ENCODE results near the gene PPP6R1. TPM values are rescaled to one million over a fixed set of nuclear protein-coding genes. Genes with fewer than 3 reads are reported as not detected.
A peak's percentile ranks its signal among the peaks of the same experiment; 100 is the strongest.

PPP6R1 gene
- total RNA-seq, 1 experiment from 2014 or later = 79.7 TPM

DNA sequence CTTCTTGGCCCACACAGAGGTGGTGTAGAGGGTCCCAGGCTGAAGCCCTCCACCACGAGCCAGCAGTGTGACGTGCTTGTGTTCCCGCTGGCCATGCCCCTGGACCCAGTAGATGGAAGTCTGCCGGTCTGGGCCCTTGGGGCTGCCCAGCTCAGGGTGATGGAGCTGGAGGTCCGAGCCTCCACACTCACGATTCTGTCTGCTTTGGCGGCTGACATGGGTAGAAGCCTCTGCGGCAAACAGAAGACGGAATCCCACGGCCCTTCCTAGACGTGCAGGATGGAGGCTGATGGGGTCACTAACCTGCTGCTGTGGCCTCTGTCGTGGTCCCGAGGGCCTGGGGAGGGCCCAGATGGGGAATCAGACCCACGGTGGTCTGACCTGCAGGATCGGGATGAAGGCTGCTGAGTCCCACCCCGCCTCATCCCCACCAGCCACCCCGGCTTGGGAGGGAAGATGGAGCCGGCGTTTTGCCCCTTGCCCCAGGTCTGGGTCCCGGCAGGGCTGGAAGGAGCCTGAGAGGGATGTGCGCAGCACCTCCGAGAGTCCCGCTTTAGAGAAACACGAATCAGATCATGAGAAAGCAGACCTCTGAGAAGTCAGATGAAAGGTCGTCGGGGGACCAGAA is 34.7 kb downstream of the PPP6R1 start:
- no peak overlapping the region for H3K23ac ChIP-seq (ENCODE audit: insufficient read length, low read depth, low read length)
- no peaks in the 10 kb centered on the region for H3K4me1 ChIP-seq (ENCODE audit: insufficient read depth, low read length)
- no CpG with 5 or more reads among the region's 26 CpGs for WGBS (ENCODE audit: extremely low coverage, insufficient read length, low lambda C conversion rate)
- H2BK15ac ChIP-seq (ENCODE audit: low read depth, low read length) = no peak overlapping the region
- TF ChIP-seq, protein P1, sequence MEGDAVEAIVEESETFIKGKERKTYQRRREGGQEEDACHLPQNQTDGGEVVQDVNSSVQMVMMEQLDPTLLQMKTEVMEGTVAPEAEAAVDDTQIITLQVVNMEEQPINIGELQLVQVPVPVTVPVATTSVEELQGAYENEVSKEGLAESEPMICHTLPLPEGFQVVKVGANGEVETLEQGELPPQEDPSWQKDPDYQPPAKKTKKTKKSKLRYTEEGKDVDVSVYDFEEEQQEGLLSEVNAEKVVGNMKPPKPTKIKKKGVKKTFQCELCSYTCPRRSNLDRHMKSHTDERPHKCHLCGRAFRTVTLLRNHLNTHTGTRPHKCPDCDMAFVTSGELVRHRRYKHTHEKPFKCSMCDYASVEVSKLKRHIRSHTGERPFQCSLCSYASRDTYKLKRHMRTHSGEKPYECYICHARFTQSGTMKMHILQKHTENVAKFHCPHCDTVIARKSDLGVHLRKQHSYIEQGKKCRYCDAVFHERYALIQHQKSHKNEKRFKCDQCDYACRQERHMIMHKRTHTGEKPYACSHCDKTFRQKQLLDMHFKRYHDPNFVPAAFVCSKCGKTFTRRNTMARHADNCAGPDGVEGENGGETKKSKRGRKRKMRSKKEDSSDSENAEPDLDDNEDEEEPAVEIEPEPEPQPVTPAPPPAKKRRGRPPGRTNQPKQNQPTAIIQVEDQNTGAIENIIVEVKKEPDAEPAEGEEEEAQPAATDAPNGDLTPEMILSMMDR (conservative IDR thresholded peaks at IDR 0.05) = no peak
- H3T11ph ChIP-seq (ENCODE audit: low read length) = no peak overlapping the region
- no peaks in the 10 kb centered on the region for H3K23me2 ChIP-seq (ENCODE audit: insufficient read length, low read depth, low read length, poor library complexity, severe bottlenecking)
- no peak overlapping the region for H4K8ac ChIP-seq (replicated peaks; ENCODE audit: insufficient read length, low read depth, low read length)
- Mint-ChIP-seq H3K27ac (0 out of 7 replicates have a peak overlapping the region, but pooled peaks of 1 of the 3 experiments have one; percentile 52), H3K36me3 (ENCODE audit: insufficient read depth in 1 of 3, low read depth in 3 of 3) (peaks cover 9 to 25% (median 13%) of the 10 kb centered on the region in 3 experiments), H3K9me3 (peaks cover 9% of the 10 kb centered on the region in 2 experiments; a peak in 4 of 5 replicates), H3K4me1 (peaks cover 0 to 6% of the 10 kb centered on the region in 2 experiments; a peak in 2 of 4 replicates), H3K27me3 (ENCODE audit: low read depth) (peaks cover 3% of the 10 kb centered on the region; the same call in 1 of the 2 replicates), H3K4me3 (no peak overlapping the region)
- no peaks in the 10 kb centered on the region for H3K79me1 ChIP-seq (ENCODE audit: insufficient read depth, low read depth, low read length, poor library complexity, severe bottlenecking)
- no peaks in the 10 kb centered on the region for H3K9me3 ChIP-seq (ENCODE audit: control insufficient read depth, low read depth, low read length)
- H3K27me3 ChIP-seq (ENCODE audit: insufficient read depth, low read length) = no peaks in the 10 kb centered on the region
- H3K27ac ChIP-seq (ENCODE audit: insufficient read length, low read depth, low read length) = no peak overlapping the region
- H2AK5ac ChIP-seq (ENCODE audit: insufficient read length, low read length) = no peak overlapping the region
- H3K14ac ChIP-seq (ENCODE audit: insufficient read depth, low read length) = no peak overlapping the region
- H4K91ac ChIP-seq (ENCODE audit: insufficient read length, low read depth, low read length) = no peak overlapping the region
- H3K4me2 ChIP-seq (ENCODE audit: insufficient read depth, insufficient read length, low read length) = no peak overlapping the region
- H3K9ac ChIP-seq (ENCODE audit: extremely low read depth, insufficient read length, low read length) = no peak overlapping the region
- DNase-seq = peak; percentile 24
- H2BK120ac ChIP-seq (ENCODE audit: low read depth, low read length, poor library complexity, severe bottlenecking) = no peak overlapping the region
- no peak overlapping the region for H2BK12ac ChIP-seq (ENCODE audit: insufficient read length, low read depth, low read length)
- no peak overlapping the region for H3K4ac ChIP-seq (ENCODE audit: low read depth, low read length)
- H4K20me1 ChIP-seq (ENCODE audit: control insufficient read depth, insufficient read depth, insufficient read length) = no peaks in the 10 kb centered on the region
- H3K79me2 ChIP-seq (ENCODE audit: insufficient read depth, low read length) = no peaks in the 10 kb centered on the region
- no peak overlapping the region for H2BK5ac ChIP-seq (ENCODE audit: insufficient read length, low read length)
- no peak overlapping the region for H2AFZ ChIP-seq (ENCODE audit: low read length)
- no peak overlapping the region for H2BK20ac ChIP-seq (ENCODE audit: low read depth, low read length, poor library complexity, severe bottlenecking)
- H3K18ac ChIP-seq (ENCODE audit: insufficient read length, low read depth, low read length) = no peak overlapping the region
- H3K56ac ChIP-seq (ENCODE audit: insufficient read length, low read depth, low read length) = no peak overlapping the region
- no peak overlapping the region for H4K5ac ChIP-seq (ENCODE audit: insufficient read length, low read depth, low read length)

All from H9 (cell line).